Measurements from ENCODE around the gene C8B.

Gene C8B

GRCh38 chr1:56954664-56955063 lies 11.2 kb downstream of the C8B start:
- DNase-seq (ENCODE audit: low read depth): no peak
- no peak overlapping the region for H3K4me3 ChIP-seq (ENCODE audit: low read length)
- no peak for TF ChIP-seq CTCF (conservative IDR thresholded peaks at IDR 0.05; ENCODE audit: low read depth, low read length)

- no peak for DNase-seq (ENCODE audit: low read depth)
- H3K4me3 ChIP-seq (ENCODE audit: low read length): no peak overlapping the region
- no peak for TF ChIP-seq CTCF (conservative IDR thresholded peaks at IDR 0.05; ENCODE audit: low read depth, low read length)
These were observed 12.4 kb downstream of the C8B start for GRCh38 chr1:56953386-56953785.

GRCh38 chr1:56952501-56952900 lies 13.3 kb downstream of the C8B start:
- TF ChIP-seq CTCF (conservative IDR thresholded peaks at IDR 0.05; ENCODE audit: low read depth, low read length): no peak
- DNase-seq (ENCODE audit: low read depth): no peak
- H3K4me3 ChIP-seq (ENCODE audit: low read length): no peak overlapping the region

GRCh38 chr1:56948403-56949023 lies 17.3 kb downstream of the C8B start:
- H3K4me3 ChIP-seq (ENCODE audit: low read length): no peak overlapping the region
- no peak for DNase-seq (ENCODE audit: low read depth)
- no peak for TF ChIP-seq CTCF (conservative IDR thresholded peaks at IDR 0.05; ENCODE audit: low read depth, low read length)

GRCh38 chr1:56940039-56940438 lies 25.8 kb downstream of the C8B start:
- TF ChIP-seq CTCF (conservative IDR thresholded peaks at IDR 0.05; ENCODE audit: low read depth, low read length): no peak
- H3K4me3 ChIP-seq (ENCODE audit: low read length): no peak overlapping the region
- DNase-seq (ENCODE audit: low read depth): no peak

GRCh38 chr1:56939209-56939608 lies 26.6 kb downstream of the C8B start:
- no peak for DNase-seq (ENCODE audit: low read depth)
- TF ChIP-seq CTCF (conservative IDR thresholded peaks at IDR 0.05; ENCODE audit: low read depth, low read length): no peak
- H3K4me3 ChIP-seq (ENCODE audit: low read length): no peak overlapping the region

- no peak for DNase-seq (ENCODE audit: low read depth)
- no peak overlapping the region for H3K4me3 ChIP-seq (ENCODE audit: low read length)
- no peak for TF ChIP-seq CTCF (conservative IDR thresholded peaks at IDR 0.05; ENCODE audit: low read depth, low read length)
These were observed 27.2 kb downstream of the C8B start for GRCh38 chr1:56938646-56939045.
